Heart right ventricle (tissue), 16 donors: Measurements from ENCODE around the gene CGAS. TPM values are rescaled to one million over a fixed set of nuclear protein-coding genes. Genes with fewer than 3 reads are reported as not detected.
A peak's percentile ranks its signal among the peaks of the same experiment; 100 is the strongest.

ENCODE experiments used
- ATAC-seq, 8 donors: fragments of 200-7000 bp; cut with Tn5 transposase; one replicate each; pipeline ENCODE4 v1.9.1; 2020; ENCODE audit warnings: mild to moderate bottlenecking in 8 of 8, moderate library complexity in 8 of 8, moderate number of reproducible peaks in 1 of 8
- DNase-seq, 2 donors: peaks; one replicate each; pipeline ENCODE4 v3.0.0-alpha.2; 2020
- H3K27ac ChIP-seq, 10 donors: fragments of 200-600 bp; sonication (generic) in 2 of 10; one replicate each; pipeline versions ENCODE4 v1.5.0 to v1.8.0; 2020 to 2022; ENCODE audit warnings: mild to moderate bottlenecking in 3 of 10
- H3K27me3 ChIP-seq, 7 donors: fragments of 200-600 bp; one replicate each; pipeline ENCODE4 v1.8.0; 2021 to 2022; ENCODE audit warnings: mild to moderate bottlenecking in 2 of 7
- H3K36me3 ChIP-seq, 9 donors: fragments of 200-600 bp; sonication (generic) in 1 of 9; one replicate each; pipeline versions ENCODE4 v1.5.0 to v1.8.0; 2020 to 2022; ENCODE audit warnings: mild to moderate bottlenecking in 2 of 9
- H3K4me1 ChIP-seq, 9 donors: fragments of 200-600 bp; sonication (generic) in 1 of 9; one replicate each; pipeline versions ENCODE4 v1.5.0 to v1.8.0; 2020 to 2022; ENCODE audit warnings: mild to moderate bottlenecking in 4 of 9
- H3K4me3 ChIP-seq, 10 donors: fragments of 200-600 bp; sonication (generic) in 2 of 10; one replicate each; pipeline versions ENCODE4 v1.5.0 to v1.8.0; 2020 to 2022; ENCODE audit warnings: mild to moderate bottlenecking in 7 of 10, moderate library complexity in 2 of 10
- H3K9me3 ChIP-seq, 11 donors: fragments of 200-600 bp in 10 of 11; sonication (generic) in 2 of 11; one replicate each; pipeline versions ENCODE4 v1.5.0 to v1.8.0; 2013 to 2022; ENCODE audit warnings: mild to moderate bottlenecking in 2 of 11, control low read depth in 1 of 11, moderate library complexity in 1 of 11
- CTCF ChIP-seq, 9 donors: fragments of 200-600 bp; sonication (generic) in 2 of 9; IDR thresholded peaks; one replicate each; pipeline versions ENCODE4 v1.5.0 to v1.8.0; 2021 to 2022; ENCODE audit warnings: antibody characterized with exemption in 9 of 9, mild to moderate bottlenecking in 5 of 9, moderate library complexity in 1 of 9
- WGBS, 2 donors: extraction: QIAGEN DNeasy Blood & Tissue Kit; methylation state at CpG; one replicate each; pipeline ENCODE4 v1.1.7; 2013; ENCODE audit warnings: inconsistent platforms in 1 of 2; 5-methylcytosine and 5-hydroxymethylcytosine counted together
- intact Hi-C, 10 donors: fragments of 100-400 bp; cut with DNase I; formaldehyde crosslinking; loops; one replicate each; pipeline versions ENCODE4 v1.11.1 to v1.14.2; 2022
- long read RNA-seq, 3 donors: library from polyadenylated mRNA; unstranded; transcript quantifications; one replicate each; pipeline ENCODE4 v2.0.0, GENCODE V29; 2020 to 2021
- polyA plus RNA-seq, 2 donors: library from polyadenylated mRNA; stranded (reverse); fragments of 200-250 nt; gene quantifications; one replicate each; pipeline ENCODE4 v1.2.3, GENCODE V29; 2013
- total RNA-seq, 10 donors: library from RNA; stranded (reverse); fragmentation: NEBNext Ultra II Directional in 3 of 10; extraction: Animal tissue kit (Norgen Biotek cat#: 25700) in 3 of 10; gene quantifications; one replicate each; pipeline versions ENCODE4 v1.2.1 to v1.2.4, GENCODE V29; 2021 to 2023
- donor health status: Arrhythmogenic right ventricular cardiomyopathy.
- donor health status: ischemic (EF 13 %, LVEDD 7.1; RV severe dilation, severe dysfunction).
- donor health status: healthy with polysubstance abuse.
- donor health status: DM: no; HTN: yes; CAD: no.
- donor health status: DM: no; HTN: no; CAD: no.
- donor health status: ischemic (EF 25% LVEDD 6.9; RV normal size, moderate dysfunction).
- donor health status: ischemic (EF 25% LVEDD 5.7; RV mildly dilated, moderate dysfunction).
- donor health status: healthy.
- donor health status: DM: yes; HTN: yes; CAD: no.
- donor health status: Ischemic cardiomyopathy.
- donor health status: ischemic (EF 35%, LVEDD 5.7; RV mildly dilated, moderate dysfunction).
- donor health status: nonischemic (EF 11% LVEDD 7.7; RV severe dilation, severe dysfunction).
- donor health status: DM: yes; HTN: yes; CAD: no.
- donor health status: PGD.
- donor health status: ischemic (EF 29% LVEDD 5.4; RV normal size, mild dysfunction).
- donor health status: nonischemic (EF 23%, LVEDD 6.1; RV moderate dilation, normal function).

The CGAS gene
- total RNA-seq, result 1 to 10 TPM in 7 of 10 donors, under 1 TPM in 3; 0.62 to 4.1 (median 1.1) TPM
- polyA plus RNA-seq, result 1 to 10 TPM in 1 of 2 donors, under 1 TPM in 1; 0.46 to 1.0 TPM
- long read RNA-seq, donor 1, result 0 reads
- long read RNA-seq, donor 2, result 0 reads
- long read RNA-seq, donor 3, partial matches to known transcripts, result 0 of 1 reads
- long read RNA-seq, donor 3, other reads (novel, unspliced or antisense), result 0 of 1 reads

DNA sequence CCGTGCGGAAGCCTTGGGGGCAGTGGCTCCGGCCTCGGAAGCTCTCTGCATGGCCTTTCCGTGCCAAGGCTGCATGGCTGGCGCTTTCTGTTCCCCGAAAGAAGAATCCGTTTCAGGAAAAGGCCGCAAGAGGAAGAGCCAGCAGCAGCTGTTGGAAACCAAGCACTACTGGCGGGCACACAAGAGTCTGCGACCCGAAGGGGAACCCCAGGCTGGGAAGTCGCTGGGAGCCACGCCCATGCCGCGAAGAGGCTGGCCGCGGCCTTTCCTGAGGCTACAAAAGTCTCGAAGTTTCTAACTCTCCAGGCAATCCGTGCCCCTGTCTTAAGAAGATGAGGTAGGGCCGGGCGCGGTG lies at the start of gene CGAS:
Gene CGAS, minus strand, starts transcription at position 191 of the 355 bp plus-strand sequence. Its CDS starts 116 bp downstream, at position 75.
- WGBS, 2 donors, result 7 to 8% methylated on average over 23 of the region's 23 CpGs
- Histone ChIP-seq H3K27ac (peak within 1 kb of the TSS; percentile 23 to 94 (median 86)), H3K36me3 (peaks cover 0 to 17% (median 0%) of the 10 kb centered on the region in 9 donors), H3K4me3 (peak within 1 kb of the TSS; percentile 63 to 90 (median 76)), H3K9me3 (no peaks in the 10 kb centered on the region), H3K27me3 (peaks cover 0 to 12% (median 0%) of the 10 kb centered on the region in 7 donors), H3K4me1 (peaks cover 0 to 62% (median 14%) of the 10 kb centered on the region in 9 donors)
- intact Hi-C loops, result loop anchor here in 1 of 10 donors (10.0 kb wide), 1 partner anchor 63 kb away; no protein-coding TSS in a partner anchor
- ATAC-seq (peak; percentile 88 to 95 (median 92)), DNase-seq (peak; percentile 78 to 80)
- TF ChIP-seq CTCF (IDR thresholded peaks at IDR 0.05), result no peak

DNA sequence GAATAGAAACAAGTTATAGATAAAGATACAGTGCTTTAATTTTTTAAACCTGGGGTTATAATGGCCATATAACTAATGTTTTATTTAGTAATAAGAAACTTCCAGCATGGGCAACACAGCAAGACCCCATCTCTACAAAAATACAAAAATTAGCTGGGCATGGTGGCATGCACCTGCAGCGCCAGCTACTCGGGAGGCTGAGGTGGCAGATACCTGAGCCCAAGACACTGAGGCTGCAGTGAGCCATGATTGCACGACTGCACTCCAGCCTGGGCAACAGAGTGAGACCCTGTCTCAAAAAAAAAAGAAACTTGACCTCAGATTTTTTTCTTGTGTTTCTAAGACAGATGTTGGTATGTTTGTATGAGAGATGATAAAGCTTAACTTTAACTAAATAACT lies 45.8 kb upstream of the CGAS start:
- H3K27me3 ChIP-seq, result no peaks in the 10 kb centered on the region
- no peak overlapping the region for H3K27ac ChIP-seq
- no peaks in the 10 kb centered on the region for H3K9me3 ChIP-seq
- peaks cover 0 to 2% (median 0%) of the 10 kb centered on the region in 9 donors for H3K4me1 ChIP-seq
- ATAC-seq (no peak), DNase-seq (no peak)
- TF ChIP-seq CTCF (IDR thresholded peaks at IDR 0.05), result no peak
- H3K4me3 ChIP-seq, result no peak overlapping the region
- intact Hi-C loops, result no loop called here
- 95 to 96% methylated on average over 3 of the region's 3 CpGs for WGBS, 2 donors
- H3K36me3 ChIP-seq, result peaks cover 0 to 100% (median 80%) of the 10 kb centered on the region in 9 donors

- Histone ChIP-seq H3K27me3 (no peaks in the 10 kb centered on the region), H3K36me3 (peaks cover 0 to 100% (median 56%) of the 10 kb centered on the region in 9 donors), H3K27ac (no peak overlapping the region), H3K4me3 (no peak overlapping the region), H3K4me1 (no peaks in the 10 kb centered on the region), H3K9me3 (peaks cover 0 to 8% (median 4%) of the 10 kb centered on the region in 11 donors)
- no peak for TF ChIP-seq CTCF (IDR thresholded peaks at IDR 0.05)
- intact Hi-C loops, result no loop called here
- ATAC-seq, result no peak
- no peak for DNase-seq
These were observed 39.3 kb upstream of the CGAS start for GRCh38 chr6:73491377-73491776.

DNA sequence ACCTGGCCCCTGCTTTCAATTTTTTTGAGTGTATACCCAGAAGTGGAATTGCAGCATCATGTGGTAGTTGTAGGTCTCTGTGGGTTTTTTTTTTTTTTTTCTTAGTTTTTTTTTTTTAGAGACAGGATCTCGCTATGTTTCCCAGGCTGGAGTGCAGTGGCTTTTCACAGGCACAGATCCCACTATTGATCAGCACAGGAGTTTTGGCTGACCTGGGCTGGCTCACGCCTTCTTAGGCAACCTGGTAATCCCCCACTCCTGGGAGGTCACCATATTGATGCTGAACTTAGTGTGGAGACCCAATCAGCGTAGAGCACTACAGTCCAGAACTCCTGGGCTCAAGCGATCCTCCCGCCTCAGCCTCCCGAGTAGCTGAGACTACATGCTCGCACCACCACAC lies 35.4 kb upstream of the CGAS start:
- peaks cover 0 to 100% (median 51%) of the 10 kb centered on the region in 9 donors for H3K36me3 ChIP-seq
- no peak for TF ChIP-seq CTCF (IDR thresholded peaks at IDR 0.05)
- WGBS, 2 donors, result 91 to 98% methylated on average over 7 of the region's 7 CpGs
- H3K9me3 ChIP-seq, result peaks cover 0 to 8% (median 4%) of the 10 kb centered on the region in 11 donors
- ATAC-seq, result no peak
- intact Hi-C loops, result no loop called here
- no peak for DNase-seq
- H3K4me3 ChIP-seq, result no peak overlapping the region
- H3K27ac ChIP-seq, result no peak overlapping the region
- H3K27me3 ChIP-seq, result no peaks in the 10 kb centered on the region
- no peaks in the 10 kb centered on the region for H3K4me1 ChIP-seq
